CD4-positive, alpha-beta memory T cell (primary cell): ENCODE results near the gene ERBB3. TPM values are rescaled to one million over a fixed set of nuclear protein-coding genes. Genes with fewer than 3 reads are reported as not detected.
"Not testable (repeated sequence)": the region's sequence is repeated elsewhere in the genome, so short reads cannot be mapped to it uniquely, and the experiment has no call there.

Experiments
- CTCF ChIA-PET: fragments of 350-600 bp; sonication (Branson Sonifier 250); formaldehyde crosslinking; loops from one replicate; lab custom pipeline; 2021; ENCODE audit warnings: inconsistent platforms; ENCODE audit not compliant: partially characterized antibody; lab: Charles Lee
- POLR2A ChIA-PET: fragments of 350-600 bp; sonication (Branson Sonifier 250); formaldehyde crosslinking; loops from one replicate; lab custom pipeline; 2021; ENCODE audit not compliant: partially characterized antibody; lab: Charles Lee
- DNase-seq, 5 donors: peaks; one replicate each; pipeline versions ENCODE4 v3.0.0 to v3.0.0-alpha.2; 2020 to 2022; ENCODE audit warnings: mixed read lengths in 1 of 5
- H3K27ac ChIP-seq: one replicate; pipeline ENCODE4 v1.7.0; 2013; ENCODE audit warnings: low read depth, low read length
- H3K27me3 ChIP-seq: 2 replicates; pipeline ENCODE4 v1.7.0; 2013; ENCODE audit warnings: mild to moderate bottlenecking, low read length, moderate library complexity; ENCODE audit not compliant: insufficient read depth
- H3K36me3 ChIP-seq: 2 replicates; pipeline ENCODE4 v1.7.0; 2013; ENCODE audit warnings: mild to moderate bottlenecking, low read length, moderate library complexity; ENCODE audit not compliant: insufficient read depth
- H3K4me1 ChIP-seq: 2 replicates; pipeline ENCODE4 v1.7.0; 2013; ENCODE audit warnings: mild to moderate bottlenecking, low read length, moderate library complexity; ENCODE audit not compliant: insufficient read depth
- H3K4me3 ChIP-seq, 2 donors: one replicate each; pipeline ENCODE4 v1.7.0; 2013; ENCODE audit warnings: low read length in 2 of 2, mild to moderate bottlenecking in 1 of 2
- H3K9me3 ChIP-seq, 2 donors: one replicate each; pipeline ENCODE4 v1.7.0; 2013; ENCODE audit warnings: low read length in 2 of 2, control low read depth in 1 of 2; ENCODE audit not compliant: control insufficient read depth in 1 of 2
- H3K27ac Mint-ChIP-seq, 7 donors: one replicate each; pipeline ENCODE4 v1.8.0; 2020 to 2021; ENCODE audit warnings: mixed read lengths in 7 of 7, mild to moderate bottlenecking in 6 of 7, inconsistent platforms in 3 of 7, moderate library complexity in 3 of 7
- H3K27me3 Mint-ChIP-seq, 2 donors: one replicate each; pipeline ENCODE4 v1.8.0; 2020 to 2021; ENCODE audit warnings: mixed read lengths in 2 of 2
- H3K36me3 Mint-ChIP-seq, 2 donors: one replicate each; pipeline ENCODE4 v1.8.0; 2020 to 2021; ENCODE audit warnings: mixed read lengths in 2 of 2, inconsistent platforms in 1 of 2, mild to moderate bottlenecking in 1 of 2
- H3K4me1 Mint-ChIP-seq, 4 donors: one replicate each; pipeline ENCODE4 v1.8.0; 2020 to 2021; ENCODE audit warnings: mixed read lengths in 4 of 4, mild to moderate bottlenecking in 1 of 4
- H3K4me3 Mint-ChIP-seq, 8 donors: one replicate each; pipeline ENCODE4 v1.8.0; 2020 to 2021; ENCODE audit warnings: mixed read lengths in 8 of 8, mild to moderate bottlenecking in 7 of 8, moderate library complexity in 6 of 8, inconsistent platforms in 3 of 8
- H3K9me3 Mint-ChIP-seq, 8 donors: one replicate each; pipeline ENCODE4 v1.8.0; 2020 to 2021; ENCODE audit warnings: mixed read lengths in 8 of 8, mild to moderate bottlenecking in 5 of 8, inconsistent platforms in 3 of 8, moderate library complexity in 1 of 8
- intact Hi-C: fragments of 100-400 bp; cut with micrococcal nuclease; formaldehyde crosslinking; loops from one replicate; pipeline ENCODE4 v1.15.1; 2023
- polyA plus RNA-seq, 2 donors: library from polyadenylated mRNA; unstranded; fragments of 300-500 nt; fragmentation: Illumina TruSeq; gene quantifications; one replicate each; pipeline ENCODE4 v1.2.3, GENCODE V29; 2021
- total RNA-seq, 2 experiments: library from RNA; stranded (reverse); gene quantifications; one replicate each; pipeline ENCODE4 v1.2.3, GENCODE V29; 2021

The ERBB3 gene
- total and polyA plus RNA-seq, 4 experiments from 2014 or later: 0.61 to 6.9 (median 3.3) TPM

DNA sequence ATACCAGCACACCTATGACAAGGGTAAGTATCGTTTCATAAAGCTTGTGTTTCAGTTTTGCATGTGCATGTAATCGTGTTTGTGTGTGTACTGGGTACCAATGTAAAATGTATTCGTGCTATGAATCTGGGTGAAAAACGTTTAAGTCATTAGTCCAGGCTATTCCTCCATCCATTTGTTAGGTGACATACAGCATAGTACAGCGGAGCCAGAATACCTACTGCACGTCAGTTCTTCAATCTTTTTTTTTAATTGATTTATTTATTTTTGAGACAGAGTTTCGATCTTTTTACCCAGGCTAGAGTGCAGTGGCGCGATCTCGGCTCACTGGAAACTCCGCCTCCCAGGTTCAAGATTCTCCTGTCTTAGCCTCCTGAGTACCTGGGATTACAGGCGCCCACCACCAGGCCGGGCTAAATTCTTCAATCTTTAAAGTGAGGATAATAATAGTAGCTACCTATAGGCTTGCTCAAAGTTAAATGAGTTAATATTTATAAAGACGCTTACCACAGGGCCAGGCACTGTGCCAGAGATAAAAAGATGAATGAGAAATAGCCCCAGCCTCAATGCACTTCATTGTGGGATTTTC lies 38.9 kb upstream of the ERBB3 start:
- Mint-ChIP-seq H3K36me3 (peaks cover 28 to 43% of the 10 kb centered on the region in 2 donors), H3K27me3 (no peaks in the 10 kb centered on the region), H3K9me3 (peaks cover 0 to 3% (median 0%) of the 10 kb centered on the region in 8 donors), H3K4me3 (peak overlapping the region; percentile 98 to 100 (median 99)), H3K27ac (peak overlapping the region; percentile 96 to 100 (median 99)), H3K4me1 (peaks cover 13 to 45% (median 21%) of the 10 kb centered on the region in 4 donors)
- peak overlapping the region; percentile 87 for H3K27ac ChIP-seq
- H3K4me3 ChIP-seq: peak overlapping the region; percentile 24 to 94
- POLR2A ChIA-PET: interaction anchor here (0.7 to 2.2 kb wide), 18 partner anchors 28 to 312 kb away, joined by 3 to 16 read pairs (median 4); partner anchors contain the start of genes CD63, DNAJC14, ESYT1 and ORMDL2
- H3K27me3 ChIP-seq: no peaks in the 10 kb centered on the region
- intact Hi-C loops: loop anchor here (1.0 to 2.0 kb wide), 8 partner anchors 34 to 302 kb away; partner anchors contain the start of genes PA2G4, SARNP and ZC3H10
- H3K36me3 ChIP-seq: peaks cover 28% of the 10 kb centered on the region
- H3K9me3 ChIP-seq: no peaks in the 10 kb centered on the region
- CTCF ChIA-PET: interaction anchor here (0.6 to 6.7 kb wide), 17 partner anchors 12 to 1716 kb away, joined by 3 to 42 read pairs (median 4); partner anchors contain the start of genes COPZ1, RAB5B, SUOX and ZC3H10
- no peak for DNase-seq
- peaks cover 23% of the 10 kb centered on the region for H3K4me1 ChIP-seq

DNA sequence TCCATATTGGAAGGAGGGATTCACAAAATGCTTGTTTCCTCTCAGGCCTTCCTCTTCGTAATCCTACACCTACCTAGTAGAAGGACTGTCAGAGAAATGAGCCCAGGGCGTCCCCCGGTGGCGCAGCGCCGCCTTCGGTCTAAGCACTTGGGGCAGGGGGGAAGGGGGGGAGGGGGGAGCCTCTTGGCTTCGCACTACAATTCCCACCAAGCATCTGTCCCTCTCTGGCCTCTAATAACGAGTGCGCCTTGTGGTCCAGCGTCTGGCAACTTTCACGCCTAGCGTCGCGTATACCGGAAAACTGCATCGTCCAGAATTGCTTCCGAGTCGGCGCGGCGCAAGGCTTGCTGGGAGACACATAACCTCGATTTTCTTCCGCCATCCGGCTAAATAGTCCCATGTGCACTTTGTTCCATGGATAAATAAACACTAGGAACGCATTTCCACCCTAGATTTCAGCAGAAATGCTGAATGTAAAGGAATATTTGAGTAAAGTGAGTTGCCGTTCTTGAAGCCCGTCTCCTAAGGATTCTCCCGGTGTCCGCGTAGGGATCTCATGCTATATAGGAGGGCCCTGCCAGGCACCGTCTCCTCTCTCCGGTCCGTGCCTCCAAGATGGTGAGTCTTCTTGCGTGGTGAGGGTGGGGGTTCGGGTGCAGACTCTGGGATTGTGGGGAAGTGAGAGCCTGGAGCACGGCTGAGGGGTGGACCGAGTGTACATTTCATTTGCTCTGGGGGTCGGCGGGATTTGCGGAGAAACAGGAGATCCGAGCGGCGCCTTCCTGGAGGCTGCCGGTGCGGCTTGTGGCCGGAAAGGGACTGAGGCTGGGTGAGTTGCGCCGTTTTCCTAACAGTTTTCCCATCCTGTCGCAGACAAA lies 38.2 kb upstream of the ERBB3 start, which contains the start of gene RPS26:
RPS26 (plus strand) TSS at position 367 of the 878 bp plus-strand sequence; CDS start at position 616, 249 bp downstream.
- Histone ChIP-seq H3K27me3 (no peaks in the 10 kb centered on the region), H3K27ac (peak within 1 kb of the TSS; percentile 87), H3K4me1 (peaks cover 23% of the 10 kb centered on the region), H3K36me3 (peaks cover 25% of the 10 kb centered on the region), H3K9me3 (no peaks in the 10 kb centered on the region), H3K4me3 (peak within 1 kb of the TSS; percentile 94 to 97)
- H3K27ac Mint-ChIP-seq: peak within 1 kb of the TSS; percentile 96 to 100 (median 99)
- H3K36me3 Mint-ChIP-seq: peaks cover 25 to 43% of the 10 kb centered on the region in 2 donors
- peaks cover 0 to 3% (median 0%) of the 10 kb centered on the region in 8 donors for H3K9me3 Mint-ChIP-seq
- peak within 1 kb of the TSS; percentile 98 to 100 (median 99) for H3K4me3 Mint-ChIP-seq
- CTCF ChIA-PET: interaction anchor here (1.2 to 6.7 kb wide), 7 partner anchors 45 to 303 kb away, joined by 3 to 42 read pairs (median 4); partner anchors contain the start of genes SUOX and ZC3H10
- H3K4me1 Mint-ChIP-seq: peaks cover 15 to 45% (median 23%) of the 10 kb centered on the region in 4 donors
- POLR2A ChIA-PET: interaction anchor here (0.9 to 2.2 kb wide), 12 partner anchors 45 to 303 kb away, joined by 3 to 16 read pairs (median 5); partner anchors contain the start of genes DNAJC14, ESYT1, ORMDL2 and PA2G4
- intact Hi-C loops: loop anchor here (1.0 to 2.0 kb wide), 8 partner anchors 34 to 303 kb away; partner anchors contain the start of genes PA2G4, SARNP and ZC3H10
- H3K27me3 Mint-ChIP-seq: no peaks in the 10 kb centered on the region
- DNase-seq: peak; percentile 95 to 98 (median 96)

DNA sequence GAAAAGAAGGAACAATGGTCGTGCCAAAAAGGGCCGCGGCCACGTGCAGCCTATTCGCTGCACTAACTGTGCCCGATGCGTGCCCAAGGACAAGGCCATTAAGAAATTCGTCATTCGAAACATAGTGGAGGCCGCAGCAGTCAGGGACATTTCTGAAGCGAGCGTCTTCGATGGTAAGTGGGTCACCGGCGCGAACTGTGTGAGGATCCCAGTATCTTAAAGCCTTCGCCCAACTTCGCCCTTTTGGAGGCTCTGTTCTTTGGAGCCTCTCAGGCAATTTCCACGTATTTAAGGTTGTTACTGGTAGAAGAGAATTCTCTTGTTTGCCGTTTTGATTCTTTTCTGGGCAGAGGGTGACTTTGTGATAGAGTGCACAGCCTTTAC lies 37.5 kb upstream of the ERBB3 start:
- H3K27me3 Mint-ChIP-seq, H3K9me3 Mint-ChIP-seq, H3K27me3 ChIP-seq, intact Hi-C loops, POLR2A ChIA-PET, H3K9me3 ChIP-seq, CTCF ChIA-PET, DNase-seq: not testable (repeated sequence)
- Mint-ChIP-seq H3K4me3 (peak overlapping the region; percentile 98 to 100 (median 99)), H3K27ac (peak overlapping the region; percentile 96 to 100 (median 99)), H3K4me1 (peaks cover 18 to 51% (median 26%) of the 10 kb centered on the region in 4 donors), H3K36me3 (peaks cover 19 to 40% of the 10 kb centered on the region in 2 donors)
- Histone ChIP-seq H3K4me1 (peaks cover 23% of the 10 kb centered on the region), H3K4me3 (peak overlapping the region; percentile 94 to 97), H3K27ac (peak overlapping the region; percentile 87), H3K36me3 (peaks cover 25% of the 10 kb centered on the region)

DNA sequence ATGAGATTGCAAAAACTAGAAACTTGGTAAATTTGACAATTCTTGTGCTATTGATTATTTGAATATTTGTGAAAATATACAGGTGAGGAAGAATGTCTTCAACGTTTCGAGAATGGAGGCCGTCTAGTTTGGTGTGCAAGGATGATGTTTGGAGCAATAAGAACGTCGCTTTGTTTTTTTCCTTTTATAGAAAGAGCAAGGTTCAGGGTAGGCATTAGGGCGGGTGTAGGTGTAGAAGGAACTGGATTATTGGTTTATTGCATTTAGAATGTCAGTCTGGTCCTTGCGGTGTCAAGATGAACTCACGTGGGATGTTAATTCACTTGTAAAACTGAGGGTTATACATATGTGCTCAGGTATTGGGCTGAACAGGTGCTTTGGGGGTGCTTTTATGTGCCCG lies 37.1 kb upstream of the ERBB3 start:
- Histone ChIP-seq H3K9me3 (no peaks in the 10 kb centered on the region), H3K4me3 (peak overlapping the region; percentile 94 to 97), H3K4me1 (peaks cover 23% of the 10 kb centered on the region), H3K27me3 (no peaks in the 10 kb centered on the region), H3K27ac (peak overlapping the region; percentile 87), H3K36me3 (peaks cover 25% of the 10 kb centered on the region)
- CTCF ChIA-PET: no interaction called here
- H3K4me3 Mint-ChIP-seq: peak overlapping the region; percentile 98 to 100 (median 99)
- H3K9me3 Mint-ChIP-seq: peaks cover 0 to 3% (median 0%) of the 10 kb centered on the region in 8 donors
- H3K27me3 Mint-ChIP-seq: no peaks in the 10 kb centered on the region
- intact Hi-C loops: no loop called here
- H3K36me3 Mint-ChIP-seq: peaks cover 18 to 40% of the 10 kb centered on the region in 2 donors
- H3K27ac Mint-ChIP-seq: peak overlapping the region; percentile 73 to 100 (median 99)
- peaks cover 18 to 51% (median 26%) of the 10 kb centered on the region in 4 donors for H3K4me1 Mint-ChIP-seq
- POLR2A ChIA-PET: interaction anchor here (0.7 to 5.0 kb wide), 2 partner anchors 21 to 76 kb away, joined by 3 to 55 read pairs; partner anchors contain the start of genes RPL41 and ZC3H10
- DNase-seq: no peak

DNA sequence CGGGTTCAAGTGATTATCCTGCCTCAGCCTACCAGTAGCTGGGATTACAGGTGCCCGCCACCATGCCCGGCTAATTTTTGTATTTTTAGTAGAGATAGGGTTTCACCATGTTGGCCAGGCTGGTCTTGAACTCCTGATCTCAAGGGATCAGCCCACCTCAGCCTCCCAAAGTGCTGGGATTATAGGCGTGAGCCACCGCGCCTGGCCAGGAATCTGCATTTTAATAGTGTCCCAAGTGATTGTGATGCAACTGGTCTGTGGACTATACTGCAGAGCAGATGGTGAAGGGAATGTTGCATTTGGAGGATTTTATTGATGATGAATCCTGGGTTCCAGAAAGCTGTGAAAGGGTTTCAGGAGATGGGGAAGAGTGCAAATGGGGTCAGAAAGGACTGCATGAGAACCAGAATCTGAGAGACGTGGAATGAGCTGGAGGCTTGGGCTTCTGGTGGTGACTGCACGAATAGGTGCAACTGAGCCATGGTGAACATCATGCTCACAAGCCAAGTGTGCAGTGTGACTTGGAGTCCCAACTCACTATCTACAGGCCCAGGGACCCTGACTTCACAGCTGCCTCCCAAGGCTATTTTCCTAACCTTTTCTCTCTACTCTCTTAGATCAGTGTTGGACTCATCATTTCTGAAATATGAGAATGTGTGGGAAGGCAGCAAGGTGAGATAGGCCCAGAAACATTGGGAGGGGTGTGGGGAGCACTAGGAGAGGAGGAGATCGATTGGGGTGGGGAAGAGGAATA lies 33.8 kb upstream of the ERBB3 start:
- no peak overlapping the region for H3K4me3 Mint-ChIP-seq
- Histone ChIP-seq H3K4me1 (peaks cover 18% of the 10 kb centered on the region), H3K9me3 (no peaks in the 10 kb centered on the region), H3K27ac (peak overlapping the region; percentile 13), H3K36me3 (peaks cover 25% of the 10 kb centered on the region), H3K4me3 (no peak overlapping the region), H3K27me3 (no peaks in the 10 kb centered on the region)
- no peaks in the 10 kb centered on the region for H3K27me3 Mint-ChIP-seq
- intact Hi-C loops: loop anchor here (2.0 kb wide), 3 partner anchors 33 to 419 kb away; no protein-coding TSS in a partner anchor
- H3K4me1 Mint-ChIP-seq: peaks cover 15 to 36% (median 26%) of the 10 kb centered on the region in 4 donors
- DNase-seq: no peak
- ChIA-PET CTCF (interaction anchor here (0.5 to 5.2 kb wide), 17 partner anchors 10 to 1549 kb away, joined by 3 to 41 read pairs (median 3); partner anchors contain the start of genes PA2G4, RAB5B, RPL41 and SMARCC2), POLR2A (interaction anchor here (0.9 to 5.0 kb wide), 14 partner anchors 24 to 229 kb away, joined by 3 to 55 read pairs (median 4); partner anchors contain the start of genes ERBB3, ESYT1, PA2G4 and RPL41)
- peak overlapping the region in 6 of 7 donors; percentile 12 to 96 (median 76) for H3K27ac Mint-ChIP-seq
- peaks cover 18 to 39% of the 10 kb centered on the region in 2 donors for H3K36me3 Mint-ChIP-seq
- peaks cover 0 to 3% (median 0%) of the 10 kb centered on the region in 8 donors for H3K9me3 Mint-ChIP-seq

DNA sequence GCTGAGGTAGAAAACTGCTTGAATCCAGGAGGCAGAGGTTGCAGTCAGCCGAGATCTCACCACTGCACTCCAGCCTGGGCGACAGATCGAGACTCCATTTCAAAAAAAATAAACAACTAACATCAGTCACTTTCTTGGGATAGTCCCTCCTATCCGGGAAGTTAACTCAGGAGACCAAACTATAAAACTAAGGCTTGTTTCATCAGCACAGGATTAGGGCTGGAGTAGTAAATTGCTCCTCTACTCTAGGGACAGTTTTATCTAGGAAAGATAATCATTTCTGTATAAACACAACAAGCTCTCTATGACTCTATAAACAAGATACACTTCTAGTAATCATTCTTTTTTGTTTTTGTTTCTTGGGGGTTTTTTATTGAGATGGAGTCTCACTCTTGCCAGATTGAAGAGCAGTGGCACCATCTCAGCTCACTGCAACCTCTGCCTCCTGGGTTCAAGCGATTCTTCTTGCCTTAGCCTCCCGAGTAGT lies 26.5 kb upstream of the ERBB3 start:
- no peak overlapping the region for H3K4me3 Mint-ChIP-seq
- no peaks in the 10 kb centered on the region for H3K9me3 ChIP-seq
- H3K27ac Mint-ChIP-seq: no peak overlapping the region
- H3K27ac ChIP-seq: no peak overlapping the region
- intact Hi-C loops: no loop called here
- H3K4me1 ChIP-seq: no peaks in the 10 kb centered on the region
- H3K36me3 Mint-ChIP-seq: no peaks in the 10 kb centered on the region
- POLR2A ChIA-PET: no interaction called here
- CTCF ChIA-PET: interaction anchor here (0.6 to 1.0 kb wide), 4 partner anchors 9 to 257 kb away, joined by 3 to 5 read pairs (median 3); partner anchors contain the start of gene PA2G4
- no peak overlapping the region for H3K4me3 ChIP-seq
- no peaks in the 10 kb centered on the region for H3K36me3 ChIP-seq
- H3K27me3 Mint-ChIP-seq: no peaks in the 10 kb centered on the region
- peaks cover 0 to 3% (median 0%) of the 10 kb centered on the region in 8 donors for H3K9me3 Mint-ChIP-seq
- peaks cover 3 to 7% (median 6%) of the 10 kb centered on the region in 4 donors for H3K4me1 Mint-ChIP-seq
- no peaks in the 10 kb centered on the region for H3K27me3 ChIP-seq
- DNase-seq: no peak
